ENCODE results near the gene P2RX3. TPM values are rescaled to one million over a fixed set of nuclear protein-coding genes. Genes with fewer than 3 reads are reported as not detected.

P2RX3 gene
- total and polyA plus RNA-seq, 2 of the 8 experiments (the other 6 are each of a cell fraction or from before 2014, with no cell fraction given) = 0.45 to 0.47 TPM

- H4K91ac ChIP-seq (replicated peaks; ENCODE audit: insufficient read length, low read length) = no peak overlapping the region
- no peak overlapping the region for H3K4ac ChIP-seq (replicated peaks; ENCODE audit: insufficient read length, low read depth, low read length)
- H3K4me2 ChIP-seq (ENCODE audit: insufficient read depth in 1 of 2, low read depth in 2 of 2, low read length in 2 of 2) = no peak overlapping the region
- CTCF ChIA-PET (ENCODE audit: partially characterized antibody) = interaction anchor here (1.0 to 1.8 kb wide), 6 partner anchors 8 to 160 kb away, joined by 3 to 4 read pairs (median 3); no protein-coding TSS in a partner anchor
- H3K14ac ChIP-seq (ENCODE audit: insufficient read length) = no peak overlapping the region
- no peak overlapping the region for H4K8ac ChIP-seq (ENCODE audit: extremely low read depth, insufficient read depth, low read length)
- DNase-seq (ENCODE audit: low read depth in 1 of 2, low spot score in 2 of 2) = no peak
- H3K79me1 ChIP-seq (ENCODE audit: low read depth, low read length) = peaks cover 8% of the 10 kb centered on the region
- H3K36me3 ChIP-seq (ENCODE audit: control insufficient read depth in 2 of 4, insufficient read depth in 4 of 4, low read length in 3 of 4) = peaks cover 55 to 78% (median 70%) of the 10 kb centered on the region in 4 experiments
- H3K4me1 ChIP-seq (replicated peaks in 1 of 4; ENCODE audit: control insufficient read depth in 3 of 4, insufficient read depth in 4 of 4, low read length in 3 of 4) = peaks cover 3 to 8% (median 3%) of the 10 kb centered on the region in 4 experiments; a peak in 6 of 7 replicates
- no peak for FAIRE-seq
- H2BK5ac ChIP-seq (ENCODE audit: low read depth, low read length) = no peak overlapping the region
- H2BK12ac ChIP-seq (ENCODE audit: low read depth, low read length) = no peak overlapping the region
- H2BK20ac ChIP-seq (ENCODE audit: low read length) = no peak overlapping the region
- 94% methylated on average over 14 of the region's 14 CpGs; no CpG with 5 or more reads in 1 of the 2 experiments for WGBS, 2 experiments (ENCODE audit: extremely low coverage in 1 of 2, insufficient coverage in 1 of 2, insufficient read length in 1 of 2, insufficient replicate concordance in 2 of 2, low coverage in 1 of 2, low lambda C conversion rate in 2 of 2, missing lambda C conversion rate in 1 of 2)
- POLR2A ChIA-PET (ENCODE audit: partially characterized antibody) = interaction anchor here (0.5 to 45.7 kb wide), 6 partner anchors 22 to 317 kb away, joined by 3 to 1279 read pairs (median 4); partner anchors contain the start of gene TNKS1BP1
- H2BK15ac ChIP-seq (ENCODE audit: low read length) = no peak overlapping the region
- no peak overlapping the region for H3K18ac ChIP-seq (ENCODE audit: extremely low read depth, low read length)
- H4K20me1 ChIP-seq (replicated peaks in 1 of 2; ENCODE audit: control insufficient read depth in 1 of 2, insufficient read depth in 2 of 2, low read length in 2 of 2) = peaks cover 2 to 7% of the 10 kb centered on the region in 2 experiments
- peaks cover 4% of the 10 kb centered on the region for H3K23me2 ChIP-seq (ENCODE audit: low read depth, low read length)
- H2AFZ ChIP-seq (ENCODE audit: low read length) = no peak overlapping the region
- H2BK120ac ChIP-seq (replicated peaks; ENCODE audit: low read depth, low read length) = no peak overlapping the region
- no peak overlapping the region for H3K9ac ChIP-seq (replicated peaks in 1 of 4; ENCODE audit: extremely low read depth in 1 of 4, low read depth in 3 of 4, low read length in 3 of 4)
- H2AK5ac ChIP-seq (ENCODE audit: low read depth, low read length) = no peak overlapping the region
- peaks cover 12 to 29% of the 10 kb centered on the region in 2 experiments for H3K79me2 ChIP-seq (ENCODE audit: control insufficient read depth in 1 of 2, insufficient read depth in 2 of 2, low read length in 2 of 2)
- no peak overlapping the region for H3K27ac ChIP-seq (ENCODE audit: low read depth, low read length)
- no peaks in the 10 kb centered on the region for H3K9me3 ChIP-seq (ENCODE audit: insufficient read depth in 2 of 2, low read depth in 1 of 2, low read length in 1 of 2)
- H4K5ac ChIP-seq (ENCODE audit: insufficient read length, low read depth, low read length) = no peak overlapping the region
- H3K23ac ChIP-seq (ENCODE audit: insufficient read length) = no peak overlapping the region
- no peak overlapping the region for H3K56ac ChIP-seq (replicated peaks; ENCODE audit: insufficient read length, low read depth, low read length)
- H3K27me3 ChIP-seq (replicated peaks in 1 of 4; ENCODE audit: control insufficient read depth in 3 of 4, extremely low read depth in 1 of 4, insufficient read depth in 3 of 4, low read length in 3 of 4) = no peaks in the 10 kb centered on the region
- no peak overlapping the region for H3K4me3 ChIP-seq (ENCODE audit: extremely low read depth in 1 of 4, insufficient read depth in 2 of 4, low read depth in 3 of 4, low read length in 4 of 4)
- no peak for TF ChIP-seq ZNF274 (IDR thresholded peaks at IDR 0.05; ENCODE audit: borderline replicate concordance, extremely low read depth, low read length)
Observed at GRCh38 chr11:57331720-57332119, 6.4 kb upstream of the P2RX3 start.

All from H1 (cell line).